Renal cortex interstitium (tissue), 11 donors: ENCODE results near the gene PARD3. TPM values are rescaled to one million over a fixed set of nuclear protein-coding genes. Genes with fewer than 3 reads are reported as not detected.

Source experiments
- DNase-seq, 11 donors: peaks; one replicate each; pipeline ENCODE4 v3.0.0-alpha.2; 2013; ENCODE audit warnings: low read depth in 9 of 11, low spot score in 4 of 11; ENCODE audit errors: extremely low read depth in 1 of 11
- polyA plus RNA-seq, 3 donors: library from polyadenylated mRNA; unstranded; fragments of 120-200 nt; gene quantifications; one replicate each; pipeline ENCODE4 v1.2.1, GENCODE V29; 2013; ENCODE audit not compliant: insufficient read length in 3 of 3

PARD3 gene
- polyA plus RNA-seq, 3 donors, result 68.5 to 88.7 (median 71.1) TPM

DNA sequence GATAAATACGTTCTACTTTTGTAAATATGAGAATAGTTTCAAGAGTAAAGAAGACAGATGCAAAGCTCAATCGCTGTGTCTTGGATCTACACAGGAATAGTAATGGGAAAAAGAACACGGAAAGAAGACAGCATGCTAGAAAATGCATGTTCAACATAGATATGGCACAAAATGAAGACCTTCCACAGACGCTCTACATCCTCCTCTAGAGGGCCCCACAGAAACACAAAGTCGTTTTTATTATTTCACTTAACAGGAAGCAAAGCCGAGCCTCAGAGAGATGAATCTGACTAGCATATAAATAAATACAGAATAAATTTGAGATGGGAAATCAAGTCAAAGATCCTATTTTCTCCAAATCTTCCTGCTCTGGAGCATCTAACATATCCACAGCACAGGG lies 292.6 kb downstream of the PARD3 start:
- no peak for DNase-seq

DNA sequence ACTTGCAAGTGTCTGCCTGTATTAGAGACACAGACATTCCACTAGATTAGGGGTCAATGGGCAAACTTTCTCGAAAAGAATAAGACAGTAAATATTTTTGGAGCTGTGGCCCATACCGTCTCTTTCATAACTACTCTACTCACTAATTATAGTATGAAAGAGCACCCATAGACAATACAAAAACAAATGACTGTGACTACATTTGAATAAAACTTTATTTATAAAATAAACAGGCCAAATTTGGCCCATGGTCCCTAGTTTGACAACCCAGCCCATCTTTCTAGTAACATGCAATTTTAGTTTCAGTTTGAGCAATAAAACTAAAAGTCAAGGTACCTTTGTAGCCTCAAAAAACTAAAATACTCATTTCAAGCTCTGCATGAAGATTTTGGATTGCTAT lies 294.6 kb downstream of the PARD3 start:
- DNase-seq, result no peak

DNA sequence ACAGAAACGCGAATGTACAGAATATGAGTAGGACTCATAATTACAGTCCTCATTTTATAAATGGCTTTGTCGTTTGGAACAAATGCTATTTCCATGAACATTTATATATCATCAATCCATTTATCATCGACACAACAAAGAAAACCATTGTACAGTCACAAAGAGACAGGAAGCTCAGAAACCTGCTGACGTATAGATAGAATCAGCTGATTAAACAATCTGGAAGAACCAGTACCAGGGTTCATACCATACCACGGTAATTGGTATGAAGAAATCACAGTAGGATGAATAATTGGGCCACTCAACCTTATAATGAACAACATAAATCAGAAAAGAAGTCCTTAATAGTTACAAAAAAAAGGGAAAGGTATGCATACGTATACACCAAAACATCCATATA lies 295.0 kb downstream of the PARD3 start:
- DNase-seq, result no peak

DNA sequence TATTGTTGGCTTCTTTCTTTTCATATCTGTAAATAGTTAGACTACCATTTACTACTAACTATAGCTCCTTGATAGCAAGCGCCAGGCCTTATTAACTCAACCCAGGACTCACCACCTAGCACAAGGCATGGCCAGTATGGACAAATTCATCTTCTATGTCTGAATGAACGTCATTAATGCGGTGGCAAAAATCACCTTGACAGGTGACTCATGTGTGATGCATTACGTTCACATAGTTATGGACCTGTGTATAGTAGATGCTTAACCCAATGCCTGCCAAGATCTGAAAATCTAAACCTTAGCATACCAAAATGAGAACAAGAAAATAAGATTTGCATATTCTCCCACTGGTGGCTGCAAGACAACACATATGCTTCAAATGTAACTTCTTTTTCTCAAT lies 300.8 kb downstream of the PARD3 start:
- no peak for DNase-seq

DNA sequence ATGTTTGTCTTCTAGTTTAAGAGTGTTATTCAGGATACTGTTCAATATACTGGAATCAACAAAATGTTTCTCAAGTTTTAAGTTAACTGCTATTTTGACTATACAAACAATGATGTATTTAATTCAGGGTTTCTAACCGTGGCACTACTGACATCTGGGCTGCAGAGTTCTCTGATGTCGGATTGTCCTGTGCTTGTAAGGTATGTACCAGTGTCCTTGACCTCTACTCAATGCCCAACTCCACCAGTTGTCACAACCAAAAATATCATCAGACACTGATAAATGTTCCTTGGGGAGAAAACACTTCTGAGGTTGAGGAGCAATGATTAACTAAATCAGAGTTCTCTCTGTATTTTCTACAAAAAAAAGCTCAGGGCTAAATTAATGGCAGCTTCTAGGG lies 301.5 kb downstream of the PARD3 start:
- DNase-seq, result no peak

DNA sequence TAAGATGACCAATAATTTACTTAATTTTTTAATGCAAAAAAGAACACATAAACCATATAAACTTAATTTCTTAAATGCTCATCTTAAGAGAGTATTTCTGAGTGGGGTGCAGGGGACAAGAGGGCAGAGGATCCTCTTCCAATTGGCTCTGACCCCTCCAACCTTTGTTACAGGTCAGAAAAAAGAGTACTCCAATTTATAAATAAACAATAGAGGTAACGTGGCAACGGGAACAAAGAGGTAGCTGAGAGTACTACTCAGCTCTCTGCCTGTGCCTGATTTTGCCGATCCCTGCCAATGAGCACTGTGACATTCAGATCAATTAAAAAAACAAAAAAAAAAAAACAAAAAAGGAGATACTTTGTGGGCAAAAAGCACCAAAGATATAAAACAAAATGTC lies 307.9 kb downstream of the PARD3 start:
- no peak for DNase-seq

DNA sequence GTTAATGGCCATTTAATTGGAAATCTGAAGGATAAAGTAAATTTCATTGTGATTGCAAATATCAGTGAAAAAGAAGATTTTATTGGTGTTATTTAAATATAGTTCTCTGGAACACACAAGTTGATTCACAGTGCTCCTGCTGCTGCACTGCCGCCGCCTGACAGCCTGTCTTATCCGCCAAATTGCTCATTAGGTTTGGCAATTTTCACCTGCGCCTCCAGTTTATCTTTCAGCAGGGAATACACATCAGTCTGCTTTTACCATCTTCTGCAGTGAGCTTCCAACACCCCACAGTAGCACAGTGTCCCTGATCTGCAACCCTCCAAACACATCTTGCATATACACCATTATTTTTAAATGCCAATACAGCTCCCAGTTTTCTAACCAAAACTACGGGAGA lies 308.3 kb downstream of the PARD3 start:
- DNase-seq, result no peak

DNA sequence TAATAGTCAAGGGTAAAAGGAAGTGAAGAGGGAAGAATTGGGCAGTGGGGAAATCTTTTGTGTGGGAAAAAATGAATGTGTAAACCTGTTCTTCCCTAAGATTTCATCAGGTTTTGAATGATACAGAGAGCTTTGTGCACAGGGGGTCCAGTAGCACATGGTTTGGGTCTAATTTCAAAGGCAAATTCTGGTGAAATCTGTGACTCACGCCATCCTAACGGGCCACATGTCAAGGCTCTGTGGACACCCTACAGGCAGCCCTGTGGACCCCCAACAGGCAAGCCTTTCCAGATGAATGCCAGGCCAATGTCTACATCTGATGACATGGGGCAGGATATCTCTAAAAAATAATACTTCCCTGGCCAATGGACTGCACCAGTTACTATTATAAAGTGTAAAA lies 309.8 kb downstream of the PARD3 start:
- no peak for DNase-seq

DNA sequence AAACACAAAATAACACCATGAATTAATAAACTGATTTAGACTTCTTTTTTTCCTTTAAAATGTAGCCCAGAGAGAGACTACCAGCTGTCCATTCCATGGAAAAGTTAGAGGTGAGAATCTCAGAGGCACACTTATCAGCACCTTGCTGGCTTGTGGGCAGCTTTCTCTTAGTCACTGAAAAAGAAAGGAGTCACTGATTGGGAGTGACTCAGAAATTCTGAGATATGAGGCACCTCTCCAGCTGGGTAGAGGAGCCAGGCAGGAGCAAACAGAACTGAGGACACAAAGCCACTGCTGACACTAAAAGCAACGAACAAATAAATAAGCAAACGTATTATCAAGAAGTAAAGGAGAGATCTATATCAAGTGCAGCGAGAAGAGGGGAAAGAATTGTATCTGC lies 310.6 kb downstream of the PARD3 start:
- no peak for DNase-seq

DNA sequence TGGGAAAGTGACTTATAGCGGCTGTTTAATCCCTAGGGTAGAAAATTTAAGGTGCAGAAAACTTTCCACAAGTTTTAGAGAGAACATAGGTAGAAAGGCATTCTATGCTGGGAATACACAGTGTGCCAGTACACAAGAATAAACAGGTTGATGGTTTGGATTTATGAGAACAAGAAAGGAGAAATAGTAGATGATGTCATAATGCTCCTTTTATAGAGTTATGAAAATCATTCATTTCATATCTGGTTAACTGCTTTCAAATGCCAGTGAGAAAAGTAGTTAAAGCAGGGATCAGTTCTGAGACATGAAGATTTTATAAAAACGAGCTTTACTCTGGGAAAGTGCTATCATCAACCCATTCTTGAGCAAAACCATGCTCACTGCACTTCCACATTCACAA lies 311.4 kb downstream of the PARD3 start:
- no peak for DNase-seq

DNA sequence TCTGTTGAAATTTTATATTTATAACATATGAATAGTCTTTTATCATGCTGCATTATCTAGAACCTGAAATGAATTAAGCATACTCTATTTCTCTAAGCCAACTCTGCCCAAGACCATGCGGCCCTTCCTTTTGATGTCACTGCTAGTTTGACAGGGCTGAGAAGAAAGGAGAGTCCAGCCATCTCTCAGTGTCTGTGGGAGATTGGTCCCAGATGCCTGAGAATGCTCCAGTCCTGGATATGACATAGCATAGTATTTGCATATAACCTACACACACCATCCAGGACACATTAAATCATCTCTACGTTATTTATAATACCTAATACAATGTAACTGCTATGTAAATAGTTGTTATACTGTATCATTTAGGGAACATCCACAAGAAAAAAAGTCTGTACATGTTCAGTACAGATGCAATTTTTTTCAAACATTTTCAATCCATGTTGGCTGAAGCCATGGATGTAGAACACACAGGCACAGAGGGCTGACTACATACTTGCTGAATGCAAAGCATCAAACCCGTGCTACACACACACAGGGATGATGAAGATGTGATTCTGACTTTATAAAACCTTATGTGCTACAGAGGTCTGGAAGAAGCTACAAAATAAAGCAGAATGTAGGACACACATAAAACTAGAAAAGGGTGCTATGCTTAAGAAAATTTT lies 315.4 kb downstream of the PARD3 start:
- DNase-seq, result no peak

DNA sequence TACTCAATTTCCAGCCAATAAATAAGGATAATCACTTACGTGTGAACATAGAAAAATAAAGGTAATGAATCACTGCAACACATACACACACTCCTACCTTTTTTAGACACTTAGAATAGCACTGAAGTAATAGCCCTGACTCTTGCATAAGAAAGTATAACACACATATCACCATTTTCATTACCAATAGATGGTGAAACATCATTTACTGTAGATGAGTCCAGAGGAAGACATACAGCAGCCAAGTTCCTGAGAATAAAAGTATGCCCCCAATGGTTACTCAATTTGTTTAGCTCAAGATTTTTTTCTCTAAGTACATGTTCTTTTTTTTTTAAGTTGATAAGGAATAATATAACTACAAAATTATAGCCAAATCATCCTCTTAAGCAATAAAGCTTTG lies 316.3 kb downstream of the PARD3 start:
- DNase-seq, result no peak

DNA sequence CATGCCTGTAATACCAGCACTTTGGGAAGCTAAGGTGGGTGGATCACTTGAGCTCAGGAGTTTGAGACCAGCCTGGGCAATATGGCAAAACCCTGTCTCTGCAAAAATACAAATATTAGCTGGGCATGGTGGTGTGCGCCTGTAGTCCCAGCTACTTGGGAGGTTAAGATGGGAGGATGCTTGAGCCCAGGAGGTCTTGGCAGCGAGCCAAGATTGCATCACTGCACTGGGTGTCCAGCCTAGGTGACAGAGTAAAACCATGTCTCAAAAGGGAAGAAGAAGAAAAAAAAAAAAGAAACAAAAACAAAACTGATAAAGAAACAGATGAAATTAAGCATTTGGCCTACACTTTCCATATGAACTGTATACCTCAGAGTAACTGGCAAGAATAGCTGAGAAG lies 319.2 kb downstream of the PARD3 start:
- no peak for DNase-seq

DNA sequence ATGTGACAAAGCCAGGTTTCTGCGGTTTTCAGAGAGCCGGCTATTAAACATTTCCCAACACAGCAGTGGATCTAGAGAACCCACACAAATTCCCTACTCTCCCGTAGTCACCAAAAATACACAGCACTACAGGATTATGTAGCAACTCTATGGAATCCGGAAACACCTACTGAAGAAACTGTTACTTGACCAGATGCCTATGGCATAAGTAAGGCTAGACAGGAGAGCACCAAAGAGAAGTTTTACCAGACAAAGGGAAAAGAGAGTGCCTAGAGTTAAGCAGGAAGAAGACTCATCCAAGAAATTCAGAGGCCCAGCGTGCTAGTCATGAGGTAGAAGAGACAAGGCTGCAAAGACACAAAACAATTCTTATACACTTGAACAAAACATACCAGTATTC lies 321.1 kb downstream of the PARD3 start:
- DNase-seq, result no peak

DNA sequence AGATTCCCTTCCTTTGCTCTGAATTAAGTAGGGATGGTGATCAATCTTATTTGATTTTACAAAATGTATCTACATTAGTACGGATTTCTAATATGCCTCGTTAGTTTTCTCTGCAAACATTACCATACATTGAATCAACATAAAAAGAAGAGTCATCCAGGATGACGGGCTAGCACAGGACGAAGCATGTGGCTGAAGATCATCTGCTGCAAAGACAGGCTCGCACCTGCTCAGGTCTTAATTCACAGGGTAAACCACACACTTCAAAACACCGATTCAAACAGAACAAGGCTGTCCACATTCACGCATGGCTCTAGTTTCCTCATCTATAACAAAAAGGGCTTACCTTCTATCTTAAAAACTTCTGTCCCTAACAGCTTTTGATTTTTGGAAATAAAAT lies 323.0 kb downstream of the PARD3 start:
- DNase-seq, result no peak

DNA sequence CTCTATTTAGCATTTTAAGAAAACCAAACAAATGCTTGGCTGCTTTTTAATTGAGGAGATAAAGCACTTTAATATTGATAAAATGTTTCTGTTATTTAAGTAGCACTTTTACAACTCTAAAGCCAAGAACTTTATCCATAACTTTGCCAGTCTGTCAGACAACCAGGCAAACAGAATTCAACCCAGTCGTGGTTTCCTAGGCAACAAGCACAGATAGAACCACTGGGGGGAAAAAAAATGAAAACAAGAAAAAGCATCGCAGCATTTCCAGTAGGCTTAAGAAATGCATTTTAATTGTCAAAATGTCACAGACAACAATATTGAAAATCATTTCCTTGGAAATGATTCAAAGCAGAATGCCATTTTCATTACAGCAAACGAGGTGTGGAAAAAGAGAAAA lies 323.4 kb downstream of the PARD3 start:
- peak in 1 of 11 donors; percentile 12 for DNase-seq

DNA sequence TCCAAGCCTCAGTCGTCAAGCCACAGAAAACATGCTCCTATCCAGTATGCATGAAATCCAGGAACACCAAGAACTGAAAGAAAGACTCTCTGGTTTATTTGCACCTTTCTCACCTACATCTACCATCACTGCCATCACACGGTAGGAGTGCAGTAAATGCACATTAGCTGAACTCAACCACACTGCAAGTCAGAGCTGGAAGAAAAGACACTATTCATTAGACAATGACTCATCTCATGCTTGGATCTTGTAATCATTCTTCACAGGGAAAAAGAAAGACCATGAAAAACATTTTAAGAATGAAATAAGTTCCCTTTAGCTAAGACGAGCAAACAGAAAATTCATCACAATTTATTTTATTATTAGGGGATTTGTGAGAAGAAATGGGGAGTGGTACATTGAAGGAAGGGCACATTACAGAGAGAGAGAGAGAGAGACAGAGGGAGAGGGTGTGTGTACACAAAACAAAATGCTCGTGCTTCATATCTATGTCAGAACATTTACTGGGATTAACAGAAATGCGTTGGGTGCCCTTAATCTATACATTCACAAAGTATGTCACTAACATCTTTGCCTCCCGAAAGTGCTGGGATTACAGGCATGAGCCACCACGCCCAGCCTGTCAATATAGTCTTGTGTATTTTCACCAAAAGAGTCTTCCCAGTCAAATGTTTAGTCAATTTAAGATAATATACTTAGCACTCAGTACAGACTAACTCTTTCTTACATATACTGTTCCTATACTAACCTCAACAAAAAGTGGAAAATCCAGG lies 324.9 kb downstream of the PARD3 start:
- DNase-seq, result no peak

DNA sequence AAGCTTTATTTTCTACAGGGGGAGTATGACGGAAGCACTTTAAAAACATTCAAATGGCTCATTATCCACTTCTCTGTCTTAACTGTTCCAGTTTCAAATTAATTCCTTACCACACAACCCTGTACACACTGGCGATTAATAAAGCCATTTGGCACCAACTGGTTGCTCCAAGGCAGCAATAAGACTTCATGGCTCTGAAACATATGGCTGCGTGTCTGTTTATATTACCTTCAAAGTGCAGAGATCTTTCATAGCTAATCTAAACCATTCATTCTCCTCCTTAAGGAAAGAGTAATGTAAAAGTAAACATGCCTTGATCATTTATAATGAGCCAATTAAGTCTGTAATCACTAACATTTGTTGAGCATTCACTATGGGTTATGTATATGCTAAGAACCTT lies 325.7 kb downstream of the PARD3 start:
- DNase-seq, result no peak

DNA sequence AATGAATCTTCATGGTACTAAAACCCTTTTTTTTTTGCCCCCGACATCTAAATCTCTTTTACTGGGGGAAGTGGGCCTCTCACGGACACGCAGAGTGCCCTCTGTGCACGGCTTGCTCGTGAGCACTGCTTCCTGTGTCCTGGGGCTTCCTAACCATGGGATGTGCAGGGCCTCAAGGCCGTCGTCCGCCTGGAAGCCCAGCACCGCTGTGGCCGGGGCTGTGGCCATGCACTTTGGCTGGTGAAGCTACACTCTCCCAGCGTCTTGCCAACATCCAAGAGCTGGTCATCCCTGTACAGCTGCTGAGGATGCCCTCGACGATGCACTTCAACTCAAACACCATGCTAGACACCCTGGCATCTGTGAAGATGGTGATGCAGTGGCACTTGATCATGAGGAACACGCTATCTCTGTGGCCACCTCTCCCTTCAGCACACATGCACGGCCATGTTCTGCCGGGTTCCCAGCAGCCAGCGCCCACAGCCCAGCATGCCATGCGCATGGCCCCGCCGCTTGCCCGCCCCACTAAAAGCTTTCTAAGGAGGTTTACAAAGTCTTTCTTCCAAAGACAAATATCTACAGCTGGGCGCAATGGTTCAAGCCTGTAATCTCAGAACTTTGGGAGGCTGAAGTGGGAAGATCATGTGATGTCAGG lies 326.5 kb downstream of the PARD3 start:
- DNase-seq, result no peak

DNA sequence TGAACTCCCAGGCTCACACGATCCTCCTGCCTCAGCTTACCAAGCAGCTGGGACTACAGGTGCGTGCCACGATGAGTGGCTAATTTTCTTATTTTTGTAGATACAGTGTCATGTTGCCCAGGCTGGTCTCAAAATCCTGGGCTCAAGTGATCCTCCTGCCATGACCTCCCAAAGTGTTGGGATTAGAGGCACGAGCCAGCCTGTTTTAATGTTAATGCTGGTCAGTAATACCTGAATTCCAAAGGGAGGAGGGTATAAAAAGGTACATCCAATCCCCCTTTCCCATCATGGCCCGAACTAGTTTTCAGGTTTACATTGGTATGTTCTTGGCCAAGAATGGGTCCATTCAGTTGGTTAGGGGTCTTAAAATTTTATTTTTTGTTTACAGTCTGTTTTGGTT lies 329.1 kb downstream of the PARD3 start:
- DNase-seq, result no peak

DNA sequence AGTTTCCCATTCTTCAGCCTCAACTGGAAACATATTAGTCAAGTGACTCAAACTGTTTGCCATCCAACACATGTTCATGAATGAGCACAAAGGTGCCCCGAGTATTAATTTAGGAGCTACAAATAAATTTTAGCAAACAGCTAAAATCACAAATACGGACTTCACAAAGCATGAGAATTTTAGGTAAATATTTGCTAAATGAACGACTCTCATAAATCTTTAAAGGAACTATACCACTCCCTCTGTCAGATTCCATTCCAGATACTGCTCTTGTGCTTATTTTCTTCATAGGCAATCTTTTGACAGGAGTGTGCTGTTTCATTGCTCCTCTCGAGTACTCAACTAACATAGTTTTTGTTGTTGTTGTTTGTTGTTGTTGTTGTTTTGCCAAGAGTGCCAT lies 330.9 kb downstream of the PARD3 start:
- DNase-seq, result no peak
